ENCODE results near the gene RNU2-1.
"Not testable (repeated sequence)": the region's sequence is repeated elsewhere in the genome, so short reads cannot be mapped to it uniquely, and the experiment has no call there.

RNU2-1 gene

DNA sequence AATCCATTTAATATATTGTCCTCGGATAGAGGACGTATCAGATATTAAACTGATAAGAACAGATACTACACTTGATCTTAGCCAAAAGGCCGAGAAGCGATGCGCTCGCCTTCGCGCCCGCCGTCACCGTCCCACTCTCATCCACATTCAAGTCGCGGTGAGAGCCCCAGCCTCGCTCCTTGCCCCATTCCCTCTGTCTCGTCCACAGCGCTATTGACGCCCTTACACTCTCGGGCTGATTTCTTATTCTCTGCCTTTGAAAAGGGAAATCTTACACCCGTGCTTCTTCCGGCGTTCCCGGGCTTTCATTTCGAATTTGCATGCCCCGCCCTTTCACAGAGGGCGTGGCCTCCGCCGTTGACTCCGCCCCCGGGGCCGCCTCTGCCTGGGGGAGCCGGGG lies at the start of gene RNU2-1:
TSS of gene RNU2-1 (minus strand) at position 101 of the 400 bp plus-strand sequence.
- not testable (repeated sequence) for H3K9me3 ChIP-seq (ENCODE audit: control insufficient read depth, low read depth, low read length); H3K36me3 ChIP-seq (ENCODE audit: control insufficient read depth, low read depth, low read length); H3K27ac ChIP-seq (ENCODE audit: low read length); H3K4me1 ChIP-seq (ENCODE audit: control insufficient read depth, low read depth, low read length); H3K9ac ChIP-seq (ENCODE audit: low read length); H3K27me3 ChIP-seq (ENCODE audit: control insufficient read depth, insufficient read depth, low read length); H3K4me3 ChIP-seq (ENCODE audit: low read length)

DNA sequence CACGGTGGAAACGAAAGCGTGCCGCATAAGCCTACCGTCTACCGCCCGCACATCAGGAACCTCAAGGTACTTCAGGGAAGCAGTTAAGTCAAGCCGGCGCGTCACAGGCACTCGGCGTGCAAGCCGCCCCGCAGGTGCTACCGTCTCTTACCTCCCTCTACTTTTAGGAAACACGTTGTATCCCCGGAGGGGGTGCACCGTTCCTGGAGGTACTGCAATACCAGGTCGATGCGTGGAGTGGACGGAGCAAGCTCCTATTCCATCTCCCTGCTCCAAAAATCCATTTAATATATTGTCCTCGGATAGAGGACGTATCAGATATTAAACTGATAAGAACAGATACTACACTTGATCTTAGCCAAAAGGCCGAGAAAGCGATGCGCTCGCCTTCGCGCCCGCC lies 39.1 kb upstream of the RNU2-1 start:
- not testable (repeated sequence) for H3K9me3 ChIP-seq (ENCODE audit: control insufficient read depth, low read depth, low read length); H3K27me3 ChIP-seq (ENCODE audit: control insufficient read depth, insufficient read depth, low read length); H3K4me1 ChIP-seq (ENCODE audit: control insufficient read depth, low read depth, low read length); H3K36me3 ChIP-seq (ENCODE audit: control insufficient read depth, low read depth, low read length); H3K4me3 ChIP-seq (ENCODE audit: low read length); H3K9ac ChIP-seq (ENCODE audit: low read length); H3K27ac ChIP-seq (ENCODE audit: low read length)

GRCh38 chr17:43272483-43272882 lies 38.7 kb upstream of the RNU2-1 start:
- H3K27me3 ChIP-seq (ENCODE audit: control insufficient read depth, insufficient read depth, low read length); H3K9me3 ChIP-seq (ENCODE audit: control insufficient read depth, low read depth, low read length); H3K27ac ChIP-seq (ENCODE audit: low read length); H3K36me3 ChIP-seq (ENCODE audit: control insufficient read depth, low read depth, low read length); H3K4me1 ChIP-seq (ENCODE audit: control insufficient read depth, low read depth, low read length); H3K9ac ChIP-seq (ENCODE audit: low read length); H3K4me3 ChIP-seq (ENCODE audit: low read length): not testable (repeated sequence)

- H3K9me3 ChIP-seq (ENCODE audit: control insufficient read depth, low read depth, low read length); H3K4me1 ChIP-seq (ENCODE audit: control insufficient read depth, low read depth, low read length); H3K9ac ChIP-seq (ENCODE audit: low read length); H3K27ac ChIP-seq (ENCODE audit: low read length); H3K4me3 ChIP-seq (ENCODE audit: low read length); H3K36me3 ChIP-seq (ENCODE audit: control insufficient read depth, low read depth, low read length); H3K27me3 ChIP-seq (ENCODE audit: control insufficient read depth, insufficient read depth, low read length): not testable (repeated sequence)
These were observed 37.1 kb upstream of the RNU2-1 start for GRCh38 chr17:43270552-43271504.

- H3K36me3 ChIP-seq (ENCODE audit: control insufficient read depth, low read depth, low read length); H3K27ac ChIP-seq (ENCODE audit: low read length); H3K4me1 ChIP-seq (ENCODE audit: control insufficient read depth, low read depth, low read length); H3K9ac ChIP-seq (ENCODE audit: low read length); H3K4me3 ChIP-seq (ENCODE audit: low read length); H3K9me3 ChIP-seq (ENCODE audit: control insufficient read depth, low read depth, low read length); H3K27me3 ChIP-seq (ENCODE audit: control insufficient read depth, insufficient read depth, low read length): not testable (repeated sequence)
These were observed 12.7 kb upstream of the RNU2-1 start for GRCh38 chr17:43246456-43246855.

DNA sequence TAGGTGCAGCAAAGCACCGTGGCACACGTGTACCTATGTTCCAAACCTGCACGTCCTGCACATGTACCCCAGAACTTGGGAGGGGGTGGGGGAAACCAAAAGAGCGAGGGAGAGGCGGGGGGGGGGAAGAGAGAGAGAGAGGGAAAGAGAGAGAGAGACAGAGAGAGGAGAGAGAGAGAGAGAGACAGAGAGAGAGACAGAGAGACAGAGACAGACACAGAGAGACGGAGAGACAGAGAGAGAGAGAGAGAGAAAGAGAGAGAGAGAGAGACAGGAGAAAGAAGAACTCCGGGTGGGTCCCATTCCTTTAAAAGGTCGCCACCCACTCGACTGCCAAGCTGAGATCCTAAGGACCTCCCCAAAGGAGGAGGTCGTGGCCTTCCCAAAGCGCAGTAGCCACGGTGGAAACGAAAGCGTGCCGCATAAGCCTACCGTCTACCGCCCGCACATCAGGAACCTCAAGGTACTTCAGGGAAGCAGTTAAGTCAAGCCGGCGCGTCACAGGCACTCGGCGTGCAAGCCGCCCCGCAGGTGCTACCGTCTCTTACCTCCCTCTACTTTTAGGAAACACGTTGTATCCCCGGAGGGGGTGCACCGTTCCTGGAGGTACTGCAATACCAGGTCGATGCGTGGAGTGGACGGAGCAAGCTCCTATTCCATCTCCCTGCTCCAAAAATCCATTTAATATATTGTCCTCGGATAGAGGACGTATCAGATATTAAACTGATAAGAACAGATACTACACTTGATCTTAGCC lies 7.0 kb upstream of the RNU2-1 start:
- not testable (repeated sequence) for H3K36me3 ChIP-seq (ENCODE audit: control insufficient read depth, low read depth, low read length); H3K9me3 ChIP-seq (ENCODE audit: control insufficient read depth, low read depth, low read length); H3K27me3 ChIP-seq (ENCODE audit: control insufficient read depth, insufficient read depth, low read length); H3K4me3 ChIP-seq (ENCODE audit: low read length); H3K27ac ChIP-seq (ENCODE audit: low read length); H3K9ac ChIP-seq (ENCODE audit: low read length); H3K4me1 ChIP-seq (ENCODE audit: control insufficient read depth, low read depth, low read length)

- not testable (repeated sequence) for H3K9me3 ChIP-seq (ENCODE audit: control insufficient read depth, low read depth, low read length); H3K9ac ChIP-seq (ENCODE audit: low read length); H3K36me3 ChIP-seq (ENCODE audit: control insufficient read depth, low read depth, low read length); H3K27ac ChIP-seq (ENCODE audit: low read length); H3K4me1 ChIP-seq (ENCODE audit: control insufficient read depth, low read depth, low read length); H3K27me3 ChIP-seq (ENCODE audit: control insufficient read depth, insufficient read depth, low read length); H3K4me3 ChIP-seq (ENCODE audit: low read length)
These were observed 5.8 kb upstream of the RNU2-1 start for GRCh38 chr17:43239597-43239996.

DNA sequence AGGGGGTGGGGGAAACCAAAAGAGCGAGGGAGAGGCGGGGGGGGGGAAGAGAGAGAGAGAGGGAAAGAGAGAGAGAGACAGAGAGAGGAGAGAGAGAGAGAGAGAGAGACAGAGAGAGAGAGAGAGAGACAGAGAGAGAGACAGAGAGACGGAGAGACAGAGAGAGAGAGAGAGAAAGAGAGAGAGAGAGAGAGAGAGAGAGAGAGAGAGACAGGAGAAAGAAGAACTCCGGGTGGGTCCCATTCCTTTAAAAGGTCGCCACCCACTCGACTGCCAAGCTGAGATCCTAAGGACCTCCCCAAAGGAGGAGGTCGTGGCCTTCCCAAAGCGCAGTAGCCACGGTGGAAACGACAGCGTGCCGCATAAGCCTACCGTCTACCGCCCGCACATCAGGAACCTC lies 514 bp downstream of the RNU2-1 start:
- H3K27ac ChIP-seq (ENCODE audit: low read length) = not testable (repeated sequence)

GRCh38 chr17:43232021-43232699 lies 1.6 kb downstream of the RNU2-1 start:
- H3K4me3 ChIP-seq (ENCODE audit: low read length); H3K4me1 ChIP-seq (ENCODE audit: control insufficient read depth, low read depth, low read length); H3K36me3 ChIP-seq (ENCODE audit: control insufficient read depth, low read depth, low read length); H3K9me3 ChIP-seq (ENCODE audit: control insufficient read depth, low read depth, low read length); H3K9ac ChIP-seq (ENCODE audit: low read length); H3K27ac ChIP-seq (ENCODE audit: low read length); H3K27me3 ChIP-seq (ENCODE audit: control insufficient read depth, insufficient read depth, low read length): not testable (repeated sequence)

More for the DNA sequence above, 514 bp downstream of the RNU2-1 start:
- H3K9ac ChIP-seq (ENCODE audit: low read length); H3K4me1 ChIP-seq (ENCODE audit: control insufficient read depth, low read depth, low read length); H3K27me3 ChIP-seq (ENCODE audit: control insufficient read depth, insufficient read depth, low read length); H3K4me3 ChIP-seq (ENCODE audit: low read length); H3K36me3 ChIP-seq (ENCODE audit: control insufficient read depth, low read depth, low read length); H3K9me3 ChIP-seq (ENCODE audit: control insufficient read depth, low read depth, low read length): not testable (repeated sequence)

DNA sequence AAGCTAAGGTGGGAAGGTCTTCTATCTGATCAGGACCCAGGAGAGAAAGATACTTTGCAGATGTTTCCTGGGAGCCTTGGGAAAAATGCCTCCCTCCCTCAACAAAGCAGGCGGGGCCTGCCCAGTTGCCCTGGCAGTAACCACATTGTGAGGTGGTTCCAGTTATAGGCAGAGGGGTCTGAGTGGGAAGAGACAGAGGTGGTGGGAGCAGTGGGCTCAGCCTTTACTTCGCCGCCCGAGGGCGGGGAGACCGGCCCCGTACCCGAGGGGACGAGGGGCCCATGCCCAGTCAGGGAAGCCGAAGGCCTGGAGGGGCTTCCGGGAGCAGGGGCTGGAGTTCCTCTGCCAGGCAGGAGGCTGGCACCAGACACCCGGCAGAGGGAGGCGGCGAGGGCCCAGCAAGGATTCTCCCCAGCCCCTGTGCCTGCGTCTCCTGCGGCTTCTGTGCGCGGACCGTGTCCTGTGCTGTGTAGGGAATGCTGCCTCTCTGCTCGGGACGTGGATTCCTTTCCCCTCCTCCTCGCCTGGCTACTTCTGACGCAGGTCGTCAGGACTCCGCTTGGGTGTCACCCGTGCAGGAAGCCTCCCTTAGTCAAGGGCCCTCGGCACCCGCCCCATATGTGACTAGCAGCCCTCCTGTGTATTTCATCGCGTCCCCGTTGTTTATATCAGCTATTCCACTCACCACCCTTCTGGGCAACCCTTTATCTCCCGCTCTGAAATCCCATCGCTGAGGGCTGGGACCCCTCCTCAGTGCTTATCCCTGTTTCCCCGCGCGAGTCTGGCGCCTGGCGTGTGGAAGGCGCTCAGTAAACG lies 2.4 kb downstream of the RNU2-1 start:
- H3K36me3 ChIP-seq (ENCODE audit: control insufficient read depth, low read depth, low read length); H3K27ac ChIP-seq (ENCODE audit: low read length); H3K4me3 ChIP-seq (ENCODE audit: low read length); H3K9ac ChIP-seq (ENCODE audit: low read length); H3K4me1 ChIP-seq (ENCODE audit: control insufficient read depth, low read depth, low read length); H3K9me3 ChIP-seq (ENCODE audit: control insufficient read depth, low read depth, low read length); H3K27me3 ChIP-seq (ENCODE audit: control insufficient read depth, insufficient read depth, low read length): not testable (repeated sequence)
